H1 (cell line): ENCODE data around the gene TMEM39B. TPM values are rescaled to one million over a fixed set of nuclear protein-coding genes. Genes with fewer than 3 reads are reported as not detected.

ENCODE experiments used
- polyA plus RNA-seq, 7 experiments: library from polyadenylated mRNA; depleted of rRNA in 3 of 7; stranded (reverse) in 5 of 7; unstranded in 2 of 7; fragments of >200 nt in 5 of 7; fragments of 200-250 nt in 2 of 7; gene quantifications; 1 replicate in 5 of 7; 2 replicates in 1 of 7; 4 replicates in 1 of 7; pipeline versions ENCODE4 v1.2.1 to v1.2.3, GENCODE V29; 2011 to 2013; ENCODE audit warnings: missing spikeins in 2 of 7, mixed read lengths in 2 of 7
- total RNA-seq: library from RNA; stranded (reverse); fragmentation: NEBNext Ultra II Directional; extraction: Animal tissue kit (Norgen Biotek cat#: 25700); gene quantifications from 2 replicates; pipeline ENCODE4 v1.2.1, GENCODE V29; 2021
- TF ChIP-seq, protein P1 (sequence below): fragments of 300-600 bp; sonication (generic); IDR thresholded peaks from 2 replicates; pipeline ENCODE4 v1.7.1; 2012; ENCODE audit warnings: low read length, moderate library complexity, mild to moderate bottlenecking, inconsistent platforms; ENCODE audit not compliant: insufficient replicate concordance

TMEM39B gene
- total and polyA plus RNA-seq, 2 of the 8 experiments (the other 6 are each of a cell fraction or from before 2014, with no cell fraction given), result 25.3 to 32.7 TPM

DNA sequence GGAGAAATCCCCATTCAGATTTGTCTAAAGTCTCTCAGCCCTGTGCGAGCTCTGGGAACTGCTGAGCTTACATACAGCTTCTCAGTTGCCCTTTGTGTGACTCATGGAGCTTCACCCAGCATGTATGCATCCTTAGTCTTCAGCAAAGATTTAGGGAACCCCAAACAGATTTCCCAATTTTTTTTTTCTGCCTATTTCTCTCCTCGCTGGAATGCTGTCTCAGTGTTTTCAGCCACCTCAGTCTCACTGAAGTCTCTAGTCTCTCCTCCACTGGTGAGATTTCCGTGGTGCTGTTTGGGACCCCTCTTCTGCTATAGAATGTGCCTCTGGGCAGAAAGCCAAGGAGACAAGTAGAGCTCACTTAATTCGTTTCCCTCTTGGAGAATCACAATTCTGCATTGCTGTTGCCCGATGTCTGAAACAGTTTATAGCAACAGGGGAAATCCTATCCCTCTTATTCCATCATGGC, 78.6 kb downstream of the TMEM39B start (continued):
- TF ChIP-seq, protein P1, sequence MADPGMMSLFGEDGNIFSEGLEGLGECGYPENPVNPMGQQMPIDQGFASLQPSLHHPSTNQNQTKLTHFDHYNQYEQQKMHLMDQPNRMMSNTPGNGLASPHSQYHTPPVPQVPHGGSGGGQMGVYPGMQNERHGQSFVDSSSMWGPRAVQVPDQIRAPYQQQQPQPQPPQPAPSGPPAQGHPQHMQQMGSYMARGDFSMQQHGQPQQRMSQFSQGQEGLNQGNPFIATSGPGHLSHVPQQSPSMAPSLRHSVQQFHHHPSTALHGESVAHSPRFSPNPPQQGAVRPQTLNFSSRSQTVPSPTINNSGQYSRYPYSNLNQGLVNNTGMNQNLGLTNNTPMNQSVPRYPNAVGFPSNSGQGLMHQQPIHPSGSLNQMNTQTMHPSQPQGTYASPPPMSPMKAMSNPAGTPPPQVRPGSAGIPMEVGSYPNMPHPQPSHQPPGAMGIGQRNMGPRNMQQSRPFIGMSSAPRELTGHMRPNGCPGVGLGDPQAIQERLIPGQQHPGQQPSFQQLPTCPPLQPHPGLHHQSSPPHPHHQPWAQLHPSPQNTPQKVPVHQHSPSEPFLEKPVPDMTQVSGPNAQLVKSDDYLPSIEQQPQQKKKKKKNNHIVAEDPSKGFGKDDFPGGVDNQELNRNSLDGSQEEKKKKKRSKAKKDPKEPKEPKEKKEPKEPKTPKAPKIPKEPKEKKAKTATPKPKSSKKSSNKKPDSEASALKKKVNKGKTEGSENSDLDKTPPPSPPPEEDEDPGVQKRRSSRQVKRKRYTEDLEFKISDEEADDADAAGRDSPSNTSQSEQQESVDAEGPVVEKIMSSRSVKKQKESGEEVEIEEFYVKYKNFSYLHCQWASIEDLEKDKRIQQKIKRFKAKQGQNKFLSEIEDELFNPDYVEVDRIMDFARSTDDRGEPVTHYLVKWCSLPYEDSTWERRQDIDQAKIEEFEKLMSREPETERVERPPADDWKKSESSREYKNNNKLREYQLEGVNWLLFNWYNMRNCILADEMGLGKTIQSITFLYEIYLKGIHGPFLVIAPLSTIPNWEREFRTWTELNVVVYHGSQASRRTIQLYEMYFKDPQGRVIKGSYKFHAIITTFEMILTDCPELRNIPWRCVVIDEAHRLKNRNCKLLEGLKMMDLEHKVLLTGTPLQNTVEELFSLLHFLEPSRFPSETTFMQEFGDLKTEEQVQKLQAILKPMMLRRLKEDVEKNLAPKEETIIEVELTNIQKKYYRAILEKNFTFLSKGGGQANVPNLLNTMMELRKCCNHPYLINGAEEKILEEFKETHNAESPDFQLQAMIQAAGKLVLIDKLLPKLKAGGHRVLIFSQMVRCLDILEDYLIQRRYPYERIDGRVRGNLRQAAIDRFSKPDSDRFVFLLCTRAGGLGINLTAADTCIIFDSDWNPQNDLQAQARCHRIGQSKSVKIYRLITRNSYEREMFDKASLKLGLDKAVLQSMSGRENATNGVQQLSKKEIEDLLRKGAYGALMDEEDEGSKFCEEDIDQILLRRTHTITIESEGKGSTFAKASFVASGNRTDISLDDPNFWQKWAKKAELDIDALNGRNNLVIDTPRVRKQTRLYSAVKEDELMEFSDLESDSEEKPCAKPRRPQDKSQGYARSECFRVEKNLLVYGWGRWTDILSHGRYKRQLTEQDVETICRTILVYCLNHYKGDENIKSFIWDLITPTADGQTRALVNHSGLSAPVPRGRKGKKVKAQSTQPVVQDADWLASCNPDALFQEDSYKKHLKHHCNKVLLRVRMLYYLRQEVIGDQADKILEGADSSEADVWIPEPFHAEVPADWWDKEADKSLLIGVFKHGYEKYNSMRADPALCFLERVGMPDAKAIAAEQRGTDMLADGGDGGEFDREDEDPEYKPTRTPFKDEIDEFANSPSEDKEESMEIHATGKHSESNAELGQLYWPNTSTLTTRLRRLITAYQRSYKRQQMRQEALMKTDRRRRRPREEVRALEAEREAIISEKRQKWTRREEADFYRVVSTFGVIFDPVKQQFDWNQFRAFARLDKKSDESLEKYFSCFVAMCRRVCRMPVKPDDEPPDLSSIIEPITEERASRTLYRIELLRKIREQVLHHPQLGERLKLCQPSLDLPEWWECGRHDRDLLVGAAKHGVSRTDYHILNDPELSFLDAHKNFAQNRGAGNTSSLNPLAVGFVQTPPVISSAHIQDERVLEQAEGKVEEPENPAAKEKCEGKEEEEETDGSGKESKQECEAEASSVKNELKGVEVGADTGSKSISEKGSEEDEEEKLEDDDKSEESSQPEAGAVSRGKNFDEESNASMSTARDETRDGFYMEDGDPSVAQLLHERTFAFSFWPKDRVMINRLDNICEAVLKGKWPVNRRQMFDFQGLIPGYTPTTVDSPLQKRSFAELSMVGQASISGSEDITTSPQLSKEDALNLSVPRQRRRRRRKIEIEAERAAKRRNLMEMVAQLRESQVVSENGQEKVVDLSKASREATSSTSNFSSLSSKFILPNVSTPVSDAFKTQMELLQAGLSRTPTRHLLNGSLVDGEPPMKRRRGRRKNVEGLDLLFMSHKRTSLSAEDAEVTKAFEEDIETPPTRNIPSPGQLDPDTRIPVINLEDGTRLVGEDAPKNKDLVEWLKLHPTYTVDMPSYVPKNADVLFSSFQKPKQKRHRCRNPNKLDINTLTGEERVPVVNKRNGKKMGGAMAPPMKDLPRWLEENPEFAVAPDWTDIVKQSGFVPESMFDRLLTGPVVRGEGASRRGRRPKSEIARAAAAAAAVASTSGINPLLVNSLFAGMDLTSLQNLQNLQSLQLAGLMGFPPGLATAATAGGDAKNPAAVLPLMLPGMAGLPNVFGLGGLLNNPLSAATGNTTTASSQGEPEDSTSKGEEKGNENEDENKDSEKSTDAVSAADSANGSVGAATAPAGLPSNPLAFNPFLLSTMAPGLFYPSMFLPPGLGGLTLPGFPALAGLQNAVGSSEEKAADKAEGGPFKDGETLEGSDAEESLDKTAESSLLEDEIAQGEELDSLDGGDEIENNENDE, result no peak
- TF ChIP-seq, all 59 proteins: peak for 0
